ENCODE measurements around the gene C9orf85.

Gene C9orf85

GRCh38 chr9:71925834-71926233 is 14.4 kb downstream of the C9orf85 start:
- H3K9me2 ChIP-seq (replicated peaks; ENCODE audit: insufficient read depth, low read length): no peaks in the 10 kb centered on the region
- H3F3A ChIP-seq (ENCODE audit: insufficient read depth, low read length): peaks cover 1% of the 10 kb centered on the region; the same call in 1 of the 2 replicates
- TF ChIP-seq EZH2 (optimal IDR thresholded peaks at IDR 0.05; ENCODE audit: low read depth, low read length) (no peak), CTCF (IDR thresholded peaks at IDR 0.05; ENCODE audit: low read length) (no peak), EZH2phosphoT487 (IDR thresholded peaks at IDR 0.05; ENCODE audit: low read length) (no peak)
- H3K9ac ChIP-seq (ENCODE audit: low read length): no peak overlapping the region
- H3K9me3 ChIP-seq (replicated peaks; ENCODE audit: insufficient read depth, low read length): no peaks in the 10 kb centered on the region
- peaks cover 70% of the 10 kb centered on the region for H3K79me2 ChIP-seq (ENCODE audit: low read length)
- H3K4me3 ChIP-seq (ENCODE audit: low read length): no peak overlapping the region
- no peak overlapping the region for H2AFZ ChIP-seq (ENCODE audit: low read length)
- H4K20me1 ChIP-seq (ENCODE audit: insufficient read depth, low read length): no peaks in the 10 kb centered on the region
- H3K4me2 ChIP-seq (ENCODE audit: low read depth, low read length): no peak overlapping the region
- H3K27me3 ChIP-seq (replicated peaks; ENCODE audit: insufficient read depth, low read length): no peaks in the 10 kb centered on the region
- H3K36me3 ChIP-seq (replicated peaks; ENCODE audit: insufficient read depth, low read length): no peaks in the 10 kb centered on the region
- H3K27ac ChIP-seq (ENCODE audit: low read length): no peak overlapping the region
- H3K4me1 ChIP-seq (ENCODE audit: low read length): peaks cover 18% of the 10 kb centered on the region
- DNase-seq: no peak

DNA sequence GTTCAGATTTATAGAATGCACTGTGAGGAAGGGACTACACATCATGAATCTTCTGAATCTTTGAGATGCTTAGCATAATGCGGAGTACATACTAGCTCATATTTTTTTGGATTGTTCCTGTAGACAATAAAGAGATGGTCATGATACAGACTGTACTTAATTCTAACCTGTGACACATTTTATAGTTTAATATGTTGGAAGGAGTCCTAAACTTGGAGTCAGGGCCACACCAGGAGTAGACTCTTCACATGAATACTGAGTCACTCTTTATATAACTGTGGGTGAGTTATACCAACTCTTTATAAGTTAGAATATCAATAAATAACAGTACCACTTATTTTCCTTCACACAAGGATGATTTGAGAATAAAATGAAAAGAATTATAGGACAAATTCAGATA is 16.9 kb downstream of the C9orf85 start:
- no peak overlapping the region for H3K4me3 ChIP-seq (ENCODE audit: low read length)
- H4K20me1 ChIP-seq (ENCODE audit: insufficient read depth, low read length): no peaks in the 10 kb centered on the region
- no peak overlapping the region for H3K27ac ChIP-seq (ENCODE audit: low read length)
- no peaks in the 10 kb centered on the region for H3K36me3 ChIP-seq (replicated peaks; ENCODE audit: insufficient read depth, low read length)
- DNase-seq: no peak
- H3K9me2 ChIP-seq (replicated peaks; ENCODE audit: insufficient read depth, low read length): no peaks in the 10 kb centered on the region
- no peak overlapping the region for H3K9ac ChIP-seq (ENCODE audit: low read length)
- no peak overlapping the region for H2AFZ ChIP-seq (ENCODE audit: low read length)
- peaks cover 61% of the 10 kb centered on the region for H3K79me2 ChIP-seq (ENCODE audit: low read length)
- H3K4me1 ChIP-seq (ENCODE audit: low read length): peaks cover 10% of the 10 kb centered on the region; the same call in 1 of the 2 replicates
- no peak overlapping the region for H3K4me2 ChIP-seq (ENCODE audit: low read depth, low read length)
- no peaks in the 10 kb centered on the region for H3K27me3 ChIP-seq (replicated peaks; ENCODE audit: insufficient read depth, low read length)
- H3K9me3 ChIP-seq (replicated peaks; ENCODE audit: insufficient read depth, low read length): no peaks in the 10 kb centered on the region
- no peaks in the 10 kb centered on the region for H3F3A ChIP-seq (ENCODE audit: insufficient read depth, low read length)
- no peak for TF ChIP-seq EZH2 (optimal IDR thresholded peaks at IDR 0.05; ENCODE audit: low read depth, low read length)
- no peak for TF ChIP-seq EZH2phosphoT487 (IDR thresholded peaks at IDR 0.05; ENCODE audit: low read length)
- TF ChIP-seq CTCF (IDR thresholded peaks at IDR 0.05; ENCODE audit: low read length): no peak

- H3K36me3 ChIP-seq (replicated peaks; ENCODE audit: insufficient read depth, low read length): no peaks in the 10 kb centered on the region
- H3K27me3 ChIP-seq (replicated peaks; ENCODE audit: insufficient read depth, low read length): no peaks in the 10 kb centered on the region
- no peaks in the 10 kb centered on the region for H3F3A ChIP-seq (ENCODE audit: insufficient read depth, low read length)
- H3K9ac ChIP-seq (ENCODE audit: low read length): no peak overlapping the region
- H3K27ac ChIP-seq (ENCODE audit: low read length): no peak overlapping the region
- no peak for DNase-seq
- no peaks in the 10 kb centered on the region for H3K9me2 ChIP-seq (replicated peaks; ENCODE audit: insufficient read depth, low read length)
- H3K9me3 ChIP-seq (replicated peaks; ENCODE audit: insufficient read depth, low read length): no peaks in the 10 kb centered on the region
- no peak overlapping the region for H2AFZ ChIP-seq (ENCODE audit: low read length)
- no peak overlapping the region for H3K4me3 ChIP-seq (ENCODE audit: low read length)
- H3K4me2 ChIP-seq (ENCODE audit: low read depth, low read length): no peak overlapping the region
- H3K4me1 ChIP-seq (ENCODE audit: low read length): peaks cover 10% of the 10 kb centered on the region; the same call in 1 of the 2 replicates
- H3K79me2 ChIP-seq (ENCODE audit: low read length): peaks cover 60% of the 10 kb centered on the region
- H4K20me1 ChIP-seq (ENCODE audit: insufficient read depth, low read length): no peaks in the 10 kb centered on the region
- TF ChIP-seq EZH2 (optimal IDR thresholded peaks at IDR 0.05; ENCODE audit: low read depth, low read length) (no peak), CTCF (IDR thresholded peaks at IDR 0.05; ENCODE audit: low read length) (no peak), EZH2phosphoT487 (IDR thresholded peaks at IDR 0.05; ENCODE audit: low read length) (no peak)
These were observed 17.4 kb downstream of the C9orf85 start for GRCh38 chr9:71928806-71929205.

Data from MM.1S (cell line).